Effector CD4-positive, alpha-beta T cell (primary cell): ENCODE results near the gene SCGN.

ENCODE experiments used
- DNase-seq: peaks from one replicate; pipeline ENCODE4 v3.0.0-alpha.2; 2020

SCGN gene

DNA sequence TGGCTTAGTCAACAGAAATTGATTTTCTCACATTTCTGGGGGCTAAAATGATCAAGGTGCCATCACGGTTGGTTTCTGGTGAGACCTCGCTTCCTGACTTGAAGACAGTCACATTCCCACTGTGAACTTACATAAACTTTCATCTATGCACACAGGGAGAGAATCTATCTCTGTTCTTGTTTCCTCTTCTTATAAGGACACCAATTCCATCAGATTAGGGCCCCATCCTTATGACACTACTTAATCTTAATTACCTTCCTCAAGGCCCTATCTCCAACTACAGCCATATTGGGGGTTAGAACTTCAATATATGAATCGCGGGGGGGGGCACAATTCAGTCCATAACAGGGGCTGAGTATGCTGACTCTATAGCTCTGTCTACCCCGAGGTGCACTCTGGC lies 10.6 kb upstream of the SCGN start:
- no peak for DNase-seq

DNA sequence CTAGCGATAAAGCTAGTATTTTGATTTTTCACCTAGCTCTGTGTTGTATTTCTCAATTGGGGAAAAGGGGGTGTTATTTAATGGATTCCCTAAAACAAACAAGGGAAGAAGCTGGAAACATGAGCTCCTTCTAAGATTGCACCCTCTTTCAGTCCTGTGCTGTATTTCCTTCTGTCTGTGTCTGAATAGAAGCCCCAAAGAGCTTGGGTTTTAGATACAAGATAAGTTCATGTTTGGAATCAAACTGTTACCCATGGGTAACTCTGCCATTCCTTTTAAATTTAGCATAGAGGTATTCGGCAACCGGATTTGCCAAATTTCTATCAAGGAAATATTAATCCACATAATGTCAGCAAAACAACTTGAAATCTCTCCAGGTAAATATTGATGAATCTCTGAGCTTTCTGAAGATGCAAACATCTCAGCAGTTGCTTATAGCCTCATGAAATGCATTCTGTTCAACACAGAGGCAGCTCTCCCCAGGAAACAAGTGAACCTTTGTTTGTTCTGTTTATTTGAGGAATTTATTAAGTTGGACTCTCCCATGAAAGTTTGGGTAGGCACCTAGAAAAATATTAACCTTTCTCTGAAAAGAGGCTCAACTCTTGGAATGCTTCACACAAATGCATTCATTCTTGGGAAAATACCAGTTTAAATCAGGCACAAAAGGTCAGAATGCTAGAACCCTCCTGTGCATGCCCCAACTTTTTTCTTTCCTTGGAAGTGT lies 9.9 kb upstream of the SCGN start:
- DNase-seq = no peak

GRCh38 chr6:25642667-25643328 lies 9.2 kb upstream of the SCGN start:
- no peak for DNase-seq

DNA sequence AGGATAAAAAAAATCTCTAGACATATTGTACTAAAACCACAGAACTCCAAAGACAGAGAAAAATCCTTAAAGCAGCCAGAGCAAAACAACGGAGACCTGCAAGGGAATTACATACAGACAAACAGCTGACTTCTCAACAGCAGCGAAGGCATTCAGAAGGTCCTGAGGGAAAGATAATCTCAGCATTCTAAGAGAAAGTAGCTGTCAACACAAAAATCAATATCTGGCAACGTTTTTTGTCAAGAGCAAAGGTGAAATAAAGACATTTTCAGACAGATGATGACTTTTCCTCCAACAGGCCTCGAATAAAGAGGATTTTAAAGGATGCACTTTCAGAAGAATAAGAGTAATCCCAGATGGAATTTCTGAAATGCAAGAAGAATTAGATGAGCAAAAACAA lies 6.1 kb upstream of the SCGN start:
- DNase-seq = no peak

- DNase-seq = no peak
Observed at GRCh38 chr6:25649611-25650010, 2.4 kb upstream of the SCGN start.

DNA sequence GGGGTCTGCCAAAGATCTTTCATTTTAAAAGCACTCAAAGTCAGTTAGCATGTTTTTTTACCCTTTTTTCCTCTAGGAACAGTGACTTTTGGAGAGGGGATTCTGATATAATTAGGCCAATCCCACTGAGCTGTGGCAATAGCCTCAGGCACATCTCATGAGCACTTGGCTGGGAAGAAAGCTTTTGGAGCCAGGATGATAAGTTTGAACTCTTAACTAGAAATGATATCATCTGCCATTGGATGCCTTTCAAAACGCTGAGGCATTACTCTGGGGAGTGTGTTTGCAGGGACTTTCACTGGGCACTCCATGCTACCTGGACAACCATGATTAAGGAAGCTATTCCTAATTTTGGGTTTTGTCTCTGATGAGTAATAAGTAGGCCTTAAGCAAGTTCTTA lies 3.7 kb downstream of the SCGN start:
- no peak for DNase-seq

- no peak for DNase-seq
Observed at GRCh38 chr6:25659633-25660368, 7.8 kb downstream of the SCGN start.

GRCh38 chr6:25660512-25660911 lies 8.5 kb downstream of the SCGN start:
- DNase-seq = no peak

- DNase-seq = no peak
Observed at GRCh38 chr6:25661129-25661779, 9.2 kb downstream of the SCGN start.

GRCh38 chr6:25665455-25665854 lies 13.4 kb downstream of the SCGN start:
- DNase-seq = no peak

DNA sequence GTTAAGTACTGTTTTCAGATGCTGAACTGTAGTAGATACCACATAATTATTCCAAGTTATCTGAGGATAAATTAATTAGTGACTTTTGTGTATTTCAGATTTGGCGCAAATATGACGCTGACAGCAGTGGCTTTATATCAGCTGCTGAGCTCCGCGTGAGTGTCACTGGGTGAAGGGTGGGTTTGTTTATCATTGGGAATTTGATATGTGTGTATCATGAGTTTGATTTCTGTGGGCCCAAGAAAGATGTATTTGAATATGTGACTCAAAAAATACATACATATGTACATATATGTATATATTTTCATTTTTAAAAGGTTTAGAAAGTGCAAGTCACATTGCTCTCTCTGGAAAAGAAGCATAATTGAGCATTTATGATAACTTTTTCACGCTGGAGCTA lies 17.4 kb downstream of the SCGN start:
- DNase-seq = no peak

DNA sequence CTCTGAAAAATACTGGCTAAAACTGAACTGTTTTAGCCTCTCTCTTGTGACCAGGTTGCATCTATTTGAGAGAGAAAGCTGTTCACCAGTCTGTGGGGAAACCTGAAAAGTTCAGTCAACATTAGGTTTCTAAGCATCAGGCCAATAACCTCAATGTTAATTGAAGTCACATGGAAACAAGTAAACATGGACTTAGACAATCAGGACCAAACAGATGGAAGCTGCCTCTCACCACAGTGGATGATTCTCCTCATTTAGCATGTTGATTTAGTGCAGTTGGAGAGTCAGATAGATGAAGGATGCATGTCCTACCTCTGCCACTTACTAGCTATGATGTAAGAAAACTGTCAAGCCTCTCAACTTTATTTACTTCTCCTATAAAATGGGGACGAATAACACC lies 18.2 kb downstream of the SCGN start:
- no peak for DNase-seq

- DNase-seq = no peak
Observed at GRCh38 chr6:25670793-25671513, 18.9 kb downstream of the SCGN start.

DNA sequence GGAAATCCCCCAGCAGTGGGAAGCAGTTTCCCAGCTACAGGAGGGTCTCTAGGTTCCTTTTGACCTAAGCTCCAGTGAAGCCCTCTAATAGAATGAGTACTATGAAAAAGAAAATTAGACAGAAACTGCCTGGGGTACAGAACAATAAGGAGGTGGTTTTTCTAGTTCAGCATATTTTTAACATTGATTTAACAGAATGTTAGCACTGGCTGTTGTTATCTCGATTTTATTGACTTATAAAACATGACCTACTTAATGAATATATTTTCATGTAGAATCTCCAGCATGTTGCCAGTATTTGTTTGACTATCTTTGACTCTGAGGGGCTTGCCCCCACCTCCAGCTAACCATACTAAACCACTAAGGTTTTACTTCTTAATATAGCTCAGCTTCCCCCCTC lies 19.6 kb downstream of the SCGN start:
- DNase-seq = no peak

DNA sequence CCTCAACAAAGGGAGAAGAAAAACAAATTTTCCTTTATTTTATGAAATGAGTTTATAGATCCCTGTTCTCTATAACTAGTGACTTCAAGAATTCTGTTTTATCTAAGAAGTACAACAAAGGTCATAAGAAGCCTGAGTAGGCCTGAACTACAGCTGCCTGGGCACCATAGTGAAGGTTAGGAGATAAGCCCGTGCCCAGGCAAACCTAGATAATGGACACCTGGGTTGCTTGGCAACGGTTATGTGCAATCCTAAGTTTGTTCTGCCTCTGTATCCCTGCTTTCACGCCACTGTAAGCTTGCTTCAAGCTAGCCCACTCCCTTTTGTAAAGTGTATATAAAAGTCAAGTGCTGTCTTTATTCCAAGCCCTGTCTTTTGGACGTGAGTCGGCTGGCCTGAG lies 23.2 kb downstream of the SCGN start:
- no peak for DNase-seq

DNA sequence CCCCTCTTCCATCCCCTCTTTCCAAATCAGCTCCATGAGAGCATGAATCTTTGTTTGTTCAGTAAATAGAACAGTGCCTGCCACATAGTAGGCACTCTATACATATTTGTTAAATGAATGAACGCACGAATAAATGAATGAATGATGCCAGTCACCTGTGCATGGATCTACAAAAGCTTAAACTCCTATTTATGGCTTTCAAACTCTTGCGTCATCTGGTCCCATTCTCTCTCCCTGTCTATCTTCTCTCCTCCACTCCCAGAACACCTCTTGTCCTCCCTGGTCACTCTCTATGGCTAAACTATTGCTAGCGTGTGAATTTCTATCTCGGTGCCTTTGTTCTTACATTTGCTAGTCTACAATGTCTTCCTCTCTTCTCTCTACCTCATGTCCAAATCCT lies 24.8 kb downstream of the SCGN start:
- DNase-seq = no peak

- DNase-seq = no peak
Observed at GRCh38 chr6:25681848-25682247, 29.8 kb downstream of the SCGN start.

DNA sequence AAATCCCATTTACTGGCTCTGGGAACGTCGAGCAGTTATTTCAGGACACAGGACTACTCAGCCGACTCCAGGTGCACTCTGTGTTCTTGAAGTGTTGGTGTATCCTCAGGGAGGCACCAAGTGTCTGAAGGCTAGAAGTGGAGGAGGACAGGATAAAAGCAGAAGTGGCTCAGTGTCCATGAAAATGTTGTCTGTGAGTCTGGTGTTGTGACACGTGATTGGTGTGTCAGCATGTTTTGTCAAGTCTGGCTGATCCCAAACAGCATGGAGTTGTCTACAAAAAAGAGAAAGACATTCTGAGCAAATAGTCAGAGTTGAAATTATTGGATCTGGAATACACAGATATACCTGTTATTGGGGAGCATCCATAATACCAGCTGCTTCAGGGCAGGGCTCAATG lies 30.3 kb downstream of the SCGN start:
- no peak for DNase-seq

GRCh38 chr6:25684565-25684964 lies 32.5 kb downstream of the SCGN start:
- no peak for DNase-seq

- no peak for DNase-seq
Observed at GRCh38 chr6:25685251-25685650, 33.2 kb downstream of the SCGN start.

DNA sequence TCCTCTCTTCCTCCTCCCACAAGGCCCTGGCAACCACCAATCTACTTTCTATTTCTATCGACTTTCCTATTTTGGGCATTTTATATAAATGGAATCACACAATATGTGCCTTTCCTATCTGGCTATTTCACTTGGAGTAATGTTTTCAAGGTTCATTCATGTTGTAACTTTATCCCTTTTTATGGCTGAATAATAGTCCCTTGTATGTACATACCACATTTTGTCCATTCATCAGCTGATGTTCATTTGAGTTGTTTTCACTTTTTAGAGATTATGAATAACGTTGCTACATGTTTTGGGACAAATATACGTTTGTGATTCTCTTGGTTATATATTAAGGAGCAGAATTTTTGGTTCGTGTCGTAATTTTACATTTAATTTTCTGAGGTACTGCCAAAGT lies 33.9 kb downstream of the SCGN start:
- DNase-seq = no peak

GRCh38 chr6:25686856-25687255 lies 34.8 kb downstream of the SCGN start:
- no peak for DNase-seq

- no peak for DNase-seq
Observed at GRCh38 chr6:25689966-25690365, 38.0 kb downstream of the SCGN start.
